ENCODE results near the gene NCOR1. TPM values are rescaled to one million over a fixed set of nuclear protein-coding genes. Genes with fewer than 3 reads are reported as not detected.
A peak's percentile ranks its signal among the peaks of the same experiment; 100 is the strongest.

Gene NCOR1
- total and polyA plus RNA-seq, 9 of the 15 experiments (the other 6 are each of a cell fraction or from before 2014, with no cell fraction given): 20.2 to 66.5 (median 50.9) TPM

GRCh38 chr17:15999141-15999973, 216.0 kb downstream of the NCOR1 start, which contains the start of the genes TTC19 and ZSWIM7 (continued):
- TF ChIP-seq HES1 (IDR thresholded peaks at IDR 0.05; ENCODE audit: low read depth) (no peak), ZNF217 (CRISPR knock-in tag; IDR thresholded peaks at IDR 0.05) (no peak), KAT7 (CRISPR knock-in tag; IDR thresholded peaks at IDR 0.05; ENCODE audit: borderline replicate concordance) (no peak), FOXO4 (CRISPR knock-in tag; IDR thresholded peaks at IDR 0.05) (no peak), SRSF7 (optimal IDR thresholded peaks at IDR 0.05; ENCODE audit: low read depth, low read length) (no peak), MYBL2 (IDR thresholded peaks at IDR 0.05; ENCODE audit: low read depth) (no peak), MYBL2 (CRISPR knock-in tag; IDR thresholded peaks at IDR 0.05; ENCODE audit: borderline replicate concordance) (no peak), CBX3 (IDR thresholded peaks at IDR 0.05; ENCODE audit: borderline replicate concordance in 1 of 2, low read length in 2 of 2) (0 out of 3 replicates have a peak, but pooled peaks of 1 of the 2 experiments have one; percentile 11), TAF9B (IDR thresholded peaks at IDR 0.05; ENCODE audit: partially characterized antibody) (peak; percentile 83), PKNOX1 (IDR thresholded peaks at IDR 0.05) (peak; percentile 53; the same call in 1 of the 2 replicates), JUN (IDR thresholded peaks at IDR 0.05; ENCODE audit: borderline replicate concordance, low read depth, low read length) (peak; percentile 53; the same call in 1 of the 2 replicates), JUN (CRISPR knock-in tag; IDR thresholded peaks at IDR 0.05; ENCODE audit: borderline replicate concordance) (peak; percentile 93; the same call in 1 of the 2 replicates)
- TF ChIP-seq, protein P1, sequence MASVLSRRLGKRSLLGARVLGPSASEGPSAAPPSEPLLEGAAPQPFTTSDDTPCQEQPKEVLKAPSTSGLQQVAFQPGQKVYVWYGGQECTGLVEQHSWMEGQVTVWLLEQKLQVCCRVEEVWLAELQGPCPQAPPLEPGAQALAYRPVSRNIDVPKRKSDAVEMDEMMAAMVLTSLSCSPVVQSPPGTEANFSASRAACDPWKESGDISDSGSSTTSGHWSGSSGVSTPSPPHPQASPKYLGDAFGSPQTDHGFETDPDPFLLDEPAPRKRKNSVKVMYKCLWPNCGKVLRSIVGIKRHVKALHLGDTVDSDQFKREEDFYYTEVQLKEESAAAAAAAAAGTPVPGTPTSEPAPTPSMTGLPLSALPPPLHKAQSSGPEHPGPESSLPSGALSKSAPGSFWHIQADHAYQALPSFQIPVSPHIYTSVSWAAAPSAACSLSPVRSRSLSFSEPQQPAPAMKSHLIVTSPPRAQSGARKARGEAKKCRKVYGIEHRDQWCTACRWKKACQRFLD (CRISPR knock-in tag; IDR thresholded peaks at IDR 0.05): no peak; the same call in 1 of the 2 replicates
- TF ChIP-seq, protein P2, sequence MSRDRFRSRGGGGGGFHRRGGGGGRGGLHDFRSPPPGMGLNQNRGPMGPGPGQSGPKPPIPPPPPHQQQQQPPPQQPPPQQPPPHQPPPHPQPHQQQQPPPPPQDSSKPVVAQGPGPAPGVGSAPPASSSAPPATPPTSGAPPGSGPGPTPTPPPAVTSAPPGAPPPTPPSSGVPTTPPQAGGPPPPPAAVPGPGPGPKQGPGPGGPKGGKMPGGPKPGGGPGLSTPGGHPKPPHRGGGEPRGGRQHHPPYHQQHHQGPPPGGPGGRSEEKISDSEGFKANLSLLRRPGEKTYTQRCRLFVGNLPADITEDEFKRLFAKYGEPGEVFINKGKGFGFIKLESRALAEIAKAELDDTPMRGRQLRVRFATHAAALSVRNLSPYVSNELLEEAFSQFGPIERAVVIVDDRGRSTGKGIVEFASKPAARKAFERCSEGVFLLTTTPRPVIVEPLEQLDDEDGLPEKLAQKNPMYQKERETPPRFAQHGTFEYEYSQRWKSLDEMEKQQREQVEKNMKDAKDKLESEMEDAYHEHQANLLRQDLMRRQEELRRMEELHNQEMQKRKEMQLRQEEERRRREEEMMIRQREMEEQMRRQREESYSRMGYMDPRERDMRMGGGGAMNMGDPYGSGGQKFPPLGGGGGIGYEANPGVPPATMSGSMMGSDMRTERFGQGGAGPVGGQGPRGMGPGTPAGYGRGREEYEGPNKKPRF (IDR thresholded peaks at IDR 0.05; ENCODE audit: low read depth, low read length): no peak
